Bronchial epithelial cell (primary cell): ENCODE measurements around the gene MACROD1. TPM values are rescaled to one million over a fixed set of nuclear protein-coding genes. Genes with fewer than 3 reads are reported as not detected.

Source experiments
- DNase-seq: peaks from one replicate; pipeline ENCODE4 v3.0.0-alpha.2; 2010; ENCODE audit warnings: low read depth
- FAIRE-seq: peaks from 2 replicates; lab custom pipeline; 2011; peaks lifted over from hg19 to GRCh38; lab: Jason Lieb, UNC
- H3K27me3 ChIP-seq: 2 replicates; pipeline ENCODE4 v1.5.1; 2011; ENCODE audit warnings: low read length; ENCODE audit not compliant: control insufficient read depth, insufficient read depth
- H3K36me3 ChIP-seq: 2 replicates; pipeline ENCODE4 v1.5.1; 2011; ENCODE audit warnings: low read length; ENCODE audit not compliant: control insufficient read depth, insufficient read depth
- H3K4me3 ChIP-seq: 2 replicates; pipeline ENCODE4 v1.5.1; 2011; ENCODE audit warnings: mild to moderate bottlenecking, low read depth, low read length, control low read depth
- total RNA-seq: library from RNA; depleted of rRNA; stranded (reverse); fragments of >200 nt; gene quantifications from 2 replicates; pipeline ENCODE4 v1.2.1, GENCODE V29; 2014
- TF ChIP-seq, protein P1 (sequence below): IDR thresholded peaks from 2 replicates; pipeline ENCODE4 v1.5.1; 2011; ENCODE audit warnings: mild to moderate bottlenecking, moderate library complexity, low read length, control low read depth, inconsistent platforms; ENCODE audit not compliant: insufficient read depth, severe bottlenecking

Gene MACROD1
- total RNA-seq, 1 donor from 2014 or later: 17.9 TPM

DNA sequence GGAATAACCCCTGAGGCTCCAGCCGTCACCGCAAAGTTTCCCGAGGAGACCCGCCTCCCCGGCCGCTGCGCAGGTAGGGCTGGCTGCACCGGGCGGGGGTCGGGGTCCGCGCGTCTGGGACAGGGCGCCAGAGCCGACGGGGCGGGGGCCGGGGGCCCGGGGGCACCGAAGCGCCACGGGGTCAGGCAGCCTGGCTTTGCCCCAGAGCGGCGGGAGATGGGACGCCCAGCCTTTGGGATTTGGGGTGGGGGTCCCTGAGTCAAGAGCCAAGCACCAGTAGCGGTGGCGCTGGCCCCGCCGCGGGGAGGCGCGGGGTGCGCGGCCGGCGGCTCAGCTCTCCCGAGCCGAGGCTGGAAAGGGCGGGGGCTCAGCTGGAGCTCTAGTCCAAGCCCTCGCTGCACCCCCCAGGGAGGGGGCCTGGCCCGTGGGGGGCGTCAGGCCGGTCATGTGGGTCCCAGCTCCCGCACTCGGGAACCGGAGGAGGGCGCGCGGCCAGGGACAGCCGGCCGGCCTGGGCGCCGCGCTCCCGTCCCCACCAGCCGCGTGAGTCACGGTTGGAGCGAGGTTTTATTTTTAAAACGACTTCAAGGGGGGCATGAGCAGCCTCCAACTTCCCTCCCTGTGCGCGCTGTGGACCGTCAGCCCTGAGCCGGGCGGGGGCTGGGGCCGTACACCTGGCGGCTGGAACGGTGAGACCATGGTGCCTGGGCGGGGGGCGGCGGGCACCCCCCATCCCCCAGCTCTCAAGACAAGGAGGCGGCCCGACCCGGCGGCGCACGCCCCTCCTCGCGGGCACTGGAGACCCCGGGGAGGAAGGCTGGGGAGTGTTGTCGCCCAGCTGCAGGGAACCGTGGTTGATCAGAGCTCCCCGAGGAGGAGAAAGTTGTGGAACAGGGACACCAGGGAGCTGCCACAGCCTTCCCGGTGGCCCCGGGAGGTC lies 129.6 kb downstream of the MACROD1 start:
- H3K36me3 ChIP-seq: no peaks in the 10 kb centered on the region
- FAIRE-seq (no peak), DNase-seq (no peak)
- no peak overlapping the region for H3K4me3 ChIP-seq
- TF ChIP-seq, protein P1, sequence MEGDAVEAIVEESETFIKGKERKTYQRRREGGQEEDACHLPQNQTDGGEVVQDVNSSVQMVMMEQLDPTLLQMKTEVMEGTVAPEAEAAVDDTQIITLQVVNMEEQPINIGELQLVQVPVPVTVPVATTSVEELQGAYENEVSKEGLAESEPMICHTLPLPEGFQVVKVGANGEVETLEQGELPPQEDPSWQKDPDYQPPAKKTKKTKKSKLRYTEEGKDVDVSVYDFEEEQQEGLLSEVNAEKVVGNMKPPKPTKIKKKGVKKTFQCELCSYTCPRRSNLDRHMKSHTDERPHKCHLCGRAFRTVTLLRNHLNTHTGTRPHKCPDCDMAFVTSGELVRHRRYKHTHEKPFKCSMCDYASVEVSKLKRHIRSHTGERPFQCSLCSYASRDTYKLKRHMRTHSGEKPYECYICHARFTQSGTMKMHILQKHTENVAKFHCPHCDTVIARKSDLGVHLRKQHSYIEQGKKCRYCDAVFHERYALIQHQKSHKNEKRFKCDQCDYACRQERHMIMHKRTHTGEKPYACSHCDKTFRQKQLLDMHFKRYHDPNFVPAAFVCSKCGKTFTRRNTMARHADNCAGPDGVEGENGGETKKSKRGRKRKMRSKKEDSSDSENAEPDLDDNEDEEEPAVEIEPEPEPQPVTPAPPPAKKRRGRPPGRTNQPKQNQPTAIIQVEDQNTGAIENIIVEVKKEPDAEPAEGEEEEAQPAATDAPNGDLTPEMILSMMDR: no peak
- peaks cover 22% of the 10 kb centered on the region for H3K27me3 ChIP-seq

DNA sequence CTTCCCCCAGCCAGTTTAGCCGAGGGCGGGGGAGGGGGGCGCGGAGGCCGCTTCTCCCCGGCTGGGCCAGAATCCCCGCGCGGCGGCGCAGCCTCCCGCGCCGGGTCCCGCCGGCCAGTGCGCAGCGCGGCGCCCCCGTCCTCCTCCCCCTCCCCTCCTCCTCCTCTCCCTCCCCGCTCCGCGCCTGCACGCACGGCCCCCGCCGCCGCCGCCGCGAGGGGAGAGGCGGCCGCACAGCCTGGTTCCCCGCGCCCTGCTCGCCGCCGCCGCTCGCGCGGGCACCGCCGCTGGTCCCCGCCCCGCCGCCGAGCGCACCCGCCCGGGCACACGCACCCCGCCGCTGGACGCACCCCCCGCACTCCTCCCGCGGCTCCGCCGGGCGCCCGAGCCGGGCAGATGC lies 130.3 kb downstream of the MACROD1 start, which contains the start of gene FLRT1:
FLRT1 (plus strand) TSS at position 356 of the 400 bp plus-strand sequence. CDS start 80,337 bp downstream, outside the sequence.
- no peak for DNase-seq
- no peak within 1 kb of the TSS for H3K4me3 ChIP-seq
- TF ChIP-seq, protein P1: no peak
- H3K36me3 ChIP-seq: no peaks in the 10 kb centered on the region
- no peak for FAIRE-seq
- H3K27me3 ChIP-seq: peaks cover 22% of the 10 kb centered on the region

DNA sequence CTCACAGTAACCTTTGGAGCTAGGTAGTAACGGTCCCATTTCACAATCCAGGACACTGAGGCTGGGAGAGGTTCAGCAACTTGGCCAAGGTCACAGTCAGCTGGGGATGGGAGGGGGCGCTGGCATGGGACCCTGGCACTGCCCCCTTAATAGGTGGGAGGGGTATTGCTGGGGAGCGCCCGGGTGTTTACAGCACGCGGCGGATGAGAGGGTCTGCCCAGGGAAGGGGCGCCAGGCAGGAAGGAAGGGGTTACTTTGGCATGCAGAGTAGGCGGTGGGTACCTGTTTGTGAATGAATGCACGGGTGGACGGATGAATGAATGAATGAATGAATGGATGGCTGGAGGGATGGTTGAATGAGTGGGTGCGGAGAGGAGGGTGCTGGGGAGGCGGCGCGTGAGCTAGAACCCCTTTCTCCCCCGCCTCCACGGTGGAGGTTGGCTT lies 130.8 kb downstream of the MACROD1 start:
- Histone ChIP-seq H3K27me3 (peaks cover 22% of the 10 kb centered on the region), H3K36me3 (no peaks in the 10 kb centered on the region), H3K4me3 (no peak overlapping the region)
- FAIRE-seq: no peak
- TF ChIP-seq, protein P1: no peak
- no peak for DNase-seq

DNA sequence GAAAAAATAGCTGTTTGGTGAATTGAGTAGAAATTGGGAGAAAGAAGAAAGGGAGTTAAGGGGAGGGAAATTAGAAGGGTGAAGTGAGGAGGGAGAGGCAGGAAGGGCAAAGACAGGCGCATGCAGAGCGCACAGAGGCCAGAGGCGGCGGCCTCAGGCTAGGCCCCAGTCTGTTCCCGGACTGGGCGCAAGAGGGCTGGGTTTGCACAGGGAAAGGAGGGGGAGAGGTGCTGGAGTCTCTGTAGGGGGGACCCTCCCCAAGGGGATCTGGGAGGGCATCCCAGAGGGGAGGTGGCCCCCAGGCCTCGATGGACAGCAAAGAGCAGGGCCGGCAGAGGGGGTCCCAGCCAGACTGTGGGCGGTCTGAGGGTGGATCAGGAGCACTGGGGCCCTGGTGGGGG lies 131.5 kb downstream of the MACROD1 start:
- FAIRE-seq (no peak), DNase-seq (no peak)
- Histone ChIP-seq H3K4me3 (no peak overlapping the region), H3K36me3 (no peaks in the 10 kb centered on the region), H3K27me3 (peaks cover 22% of the 10 kb centered on the region)
- TF ChIP-seq, protein P1: no peak

DNA sequence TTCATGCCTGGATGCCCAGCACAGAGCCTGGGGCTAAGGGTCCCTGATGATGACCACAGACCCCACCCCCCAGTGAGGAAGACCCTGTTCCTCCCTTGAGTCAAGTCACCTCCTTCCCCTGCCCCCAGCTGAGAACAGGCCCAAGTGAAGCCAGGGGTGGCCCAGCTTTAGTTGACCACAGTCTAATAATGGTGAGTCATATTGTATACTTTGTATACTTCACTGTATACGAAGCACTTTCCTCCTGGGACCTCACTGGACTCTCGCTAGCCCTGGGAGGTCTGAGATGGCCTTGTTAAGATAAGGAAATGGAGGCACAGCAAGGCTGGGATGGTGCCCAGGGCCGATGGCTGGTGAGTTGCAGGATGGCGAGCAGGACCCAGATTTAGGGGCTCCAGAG lies 133.9 kb downstream of the MACROD1 start:
- Histone ChIP-seq H3K36me3 (no peaks in the 10 kb centered on the region), H3K27me3 (peaks cover 23% of the 10 kb centered on the region), H3K4me3 (no peak overlapping the region)
- TF ChIP-seq, protein P1: no peak
- FAIRE-seq (no peak), DNase-seq (no peak)
